KBM-7 (cell line): Measurements from ENCODE around the gene TMED1.
"Not testable (repeated sequence)": the region's sequence is repeated elsewhere in the genome, so short reads cannot be mapped to it uniquely, and the experiment has no call there.

Experiments used
- DNase-seq: peaks from one replicate; pipeline ENCODE4 v3.0.0-alpha.2; 2015
- in situ Hi-C: fragments of 300-500 bp; cut with MboI; formaldehyde crosslinking; loops from 2 replicates; pipeline ENCODE4 v1.14.3; 2020; ENCODE audit warnings: low sequenced_read_pairs, low pct_unique_long_range_greater_than_20kb, mixed read lengths

TMED1 gene

GRCh38 chr19:10835754-10836478 lies at the start of gene TMED1:
Gene TMED1 (minus strand): TSS chr19:10836212. CDS start chr19:10836191, 21 bp downstream.
- in situ Hi-C loops = no loop called here

GRCh38 chr19:10885201-10886169 lies 49.5 kb upstream of the TMED1 start:
- DNase-seq = no peak
- in situ Hi-C loops = no loop called here

More at GRCh38 chr19:10835754-10836478, at the start of gene TMED1:
- peak; percentile 99 for DNase-seq

- in situ Hi-C loops = no loop called here
- DNase-seq = no peak
These were observed 48.3 kb upstream of the TMED1 start for GRCh38 chr19:10884274-10884673.

- in situ Hi-C loops = no loop called here
- DNase-seq = no peak
These were observed 46.1 kb upstream of the TMED1 start for GRCh38 chr19:10882108-10882457.

GRCh38 chr19:10881403-10882107 lies 45.5 kb upstream of the TMED1 start:
- in situ Hi-C loops = no loop called here
- DNase-seq = no peak

- in situ Hi-C loops = no loop called here
- DNase-seq = no peak
These were observed 42.2 kb upstream of the TMED1 start for GRCh38 chr19:10878253-10878652.

- DNase-seq, in situ Hi-C loops: not testable (repeated sequence)
These were observed 41.6 kb upstream of the TMED1 start for GRCh38 chr19:10877608-10878007.

GRCh38 chr19:10876459-10877240 lies 40.6 kb upstream of the TMED1 start:
- in situ Hi-C loops = no loop called here
- no peak for DNase-seq

GRCh38 chr19:10874024-10874423 lies 38.0 kb upstream of the TMED1 start:
- DNase-seq = no peak
- in situ Hi-C loops = no loop called here

GRCh38 chr19:10872546-10873107 lies 36.6 kb upstream of the TMED1 start:
- in situ Hi-C loops = no loop called here
- peak; percentile 28 for DNase-seq

GRCh38 chr19:10871711-10872545 lies 35.9 kb upstream of the TMED1 start:
- in situ Hi-C loops = no loop called here
- DNase-seq = no peak

- peak; percentile 99 for DNase-seq
- in situ Hi-C loops = no loop called here
These were observed 35.1 kb upstream of the TMED1 start, which contains the start of gene CARM1 for GRCh38 chr19:10870955-10871603. Gene CARM1 (plus strand): TSS chr19:10871553. CDS start chr19:10871703, 150 bp downstream.

GRCh38 chr19:10870501-10870954 lies 34.5 kb upstream of the TMED1 start:
- no peak for DNase-seq
- in situ Hi-C loops = no loop called here

GRCh38 chr19:10869872-10870311 lies 33.9 kb upstream of the TMED1 start:
- in situ Hi-C loops, DNase-seq: not testable (repeated sequence)

- in situ Hi-C loops = no loop called here
- no peak for DNase-seq
These were observed 33.0 kb upstream of the TMED1 start for GRCh38 chr19:10868872-10869547.

GRCh38 chr19:10866495-10866894 lies 30.5 kb upstream of the TMED1 start:
- in situ Hi-C loops = no loop called here

GRCh38 chr19:10864538-10864899 lies 28.5 kb upstream of the TMED1 start:
- in situ Hi-C loops = no loop called here
- peak; percentile 83 for DNase-seq

More at GRCh38 chr19:10866495-10866894, 30.5 kb upstream of the TMED1 start:
- no peak for DNase-seq
